AG20443 (cell line): ENCODE results near the gene RTN4RL2.
A peak's percentile ranks its signal among the peaks of the same experiment; 100 is the strongest.

ENCODE experiments used
- DNase-seq: peaks from one replicate; pipeline ENCODE4 v3.0.0; 2012; ENCODE audit warnings: low spot score, mixed read lengths

The RTN4RL2 gene

DNA sequence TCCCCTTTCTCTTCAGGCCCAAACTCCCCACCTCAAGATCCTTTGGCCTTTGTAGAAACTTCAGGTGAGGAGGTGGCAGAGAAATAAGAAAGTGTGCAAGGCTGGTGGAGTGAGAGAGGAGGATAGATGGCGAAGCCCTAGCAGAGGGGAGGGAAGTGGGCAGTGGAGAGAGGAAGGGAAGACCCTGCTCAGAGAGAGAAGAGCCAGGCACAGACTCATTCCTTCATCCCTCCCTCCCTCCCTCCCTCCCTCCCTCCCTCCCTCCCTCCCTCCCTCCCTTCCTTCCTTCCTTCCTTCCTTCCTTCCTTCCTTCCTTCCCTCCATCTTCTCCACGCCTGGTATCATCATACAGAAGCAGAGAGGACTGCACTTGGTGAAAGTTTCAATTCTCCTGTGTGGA, 21.0 kb downstream of the RTN4RL2 start:
- no peak for DNase-seq

- DNase-seq = no peak
Measured at GRCh38 chr11:57481915-57482781, 21.8 kb downstream of the RTN4RL2 start.

DNA sequence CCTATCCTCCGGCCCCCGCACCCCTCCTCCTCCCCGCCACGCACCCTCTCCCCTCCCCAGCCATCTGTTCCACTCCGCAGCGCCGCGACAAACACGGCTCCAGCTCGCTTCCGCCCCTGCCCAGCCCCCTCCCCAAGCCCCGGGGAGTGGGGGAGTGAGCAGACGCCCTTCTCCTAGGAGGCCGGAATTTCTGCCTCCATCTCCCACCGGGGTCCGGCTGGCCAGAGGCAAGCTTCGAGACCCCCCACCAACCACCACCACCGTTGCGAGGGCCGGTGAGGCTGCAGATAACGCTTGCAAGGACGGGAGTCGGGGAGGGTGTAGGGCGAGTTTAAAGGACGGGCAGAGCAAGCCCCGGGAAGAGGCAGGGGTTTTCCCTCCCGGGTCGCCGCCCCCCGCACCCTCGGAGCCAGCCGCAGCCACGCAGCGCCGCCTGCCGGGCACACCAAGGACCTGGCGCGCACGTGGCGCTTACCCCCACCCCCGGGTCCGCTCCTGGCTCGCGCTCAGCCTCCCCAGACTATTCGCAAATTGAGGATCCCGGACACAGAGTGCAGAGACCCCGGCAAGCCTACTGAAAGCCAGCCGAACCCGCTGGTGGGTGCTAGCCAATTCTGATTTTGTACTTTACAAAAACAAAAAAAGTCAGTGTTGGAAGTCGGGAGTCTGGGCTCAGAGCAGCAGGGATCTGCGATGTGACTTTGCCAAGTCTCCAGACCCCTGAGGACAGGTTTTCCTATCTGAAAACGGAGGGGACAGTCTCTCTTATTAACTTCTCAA, 22.6 kb downstream of the RTN4RL2 start:
- peak; percentile 85 for DNase-seq

GRCh38 chr11:57483562-57483918, 23.2 kb downstream of the RTN4RL2 start:
- no peak for DNase-seq

DNA sequence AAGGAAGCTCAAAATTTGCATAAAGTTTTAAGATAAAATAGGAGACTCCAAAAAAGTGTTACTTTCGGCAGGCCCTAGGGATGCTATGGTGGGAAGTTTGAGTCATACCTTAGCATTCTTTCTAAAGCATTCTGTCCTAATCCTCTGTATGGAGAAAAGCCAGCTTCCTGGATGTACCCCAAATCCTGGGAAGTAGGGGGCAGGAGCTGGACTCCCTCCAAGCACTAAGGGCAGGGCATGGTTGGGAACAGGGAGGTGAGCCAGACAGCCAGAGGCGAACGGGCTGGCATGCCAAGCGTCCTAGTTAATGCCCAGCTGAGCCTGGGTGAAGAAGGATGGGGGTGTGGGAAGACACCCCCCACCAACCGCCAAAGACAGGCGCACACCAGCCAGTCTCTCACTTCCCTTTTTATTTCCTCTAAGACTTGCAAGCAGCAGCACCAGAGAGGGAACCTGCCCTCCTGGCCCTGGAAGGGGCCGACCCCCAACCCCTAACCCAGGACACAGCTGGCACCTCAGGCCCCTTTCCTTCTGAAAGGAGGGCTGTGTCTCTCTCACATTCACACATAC, 23.9 kb downstream of the RTN4RL2 start:
- DNase-seq = no peak

GRCh38 chr11:57485217-57485990, 25.1 kb downstream of the RTN4RL2 start:
- DNase-seq = no peak

DNA sequence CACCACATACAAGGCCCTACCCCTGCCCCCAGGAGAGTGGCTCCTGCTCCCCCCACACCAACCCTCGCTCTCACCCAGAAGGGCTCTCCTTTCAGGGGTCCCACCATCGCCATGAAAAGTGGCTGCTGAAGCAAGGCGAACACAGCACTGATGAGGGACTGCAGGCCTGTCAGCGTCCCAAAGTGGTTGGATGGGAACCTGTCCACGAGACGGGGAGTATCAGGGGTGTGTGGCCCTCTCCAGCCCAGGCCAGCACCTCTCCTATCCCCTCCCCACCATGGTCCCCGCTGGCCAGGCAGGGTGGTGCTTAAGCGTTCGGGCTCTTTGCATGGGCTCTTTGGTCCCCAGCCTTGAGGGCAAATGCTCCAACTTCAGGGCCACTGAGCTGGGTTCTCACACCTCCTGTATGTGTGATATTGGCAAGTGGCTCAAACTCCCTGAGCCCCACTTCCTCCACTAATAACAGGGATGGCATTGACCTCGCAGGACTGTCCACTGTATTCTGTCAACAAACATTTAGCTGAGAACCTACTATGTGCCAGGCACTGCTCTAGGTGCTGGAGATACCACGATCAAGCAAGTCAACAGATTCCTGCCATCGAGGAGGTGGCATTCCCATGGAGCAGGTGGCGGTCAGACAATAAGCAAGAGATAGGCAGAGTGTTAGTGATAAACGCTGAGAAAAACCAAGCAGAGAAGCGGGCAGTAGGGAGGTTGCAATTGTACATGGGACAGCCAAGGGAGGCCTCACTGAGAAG, 26.9 kb downstream of the RTN4RL2 start:
- no peak for DNase-seq

DNA sequence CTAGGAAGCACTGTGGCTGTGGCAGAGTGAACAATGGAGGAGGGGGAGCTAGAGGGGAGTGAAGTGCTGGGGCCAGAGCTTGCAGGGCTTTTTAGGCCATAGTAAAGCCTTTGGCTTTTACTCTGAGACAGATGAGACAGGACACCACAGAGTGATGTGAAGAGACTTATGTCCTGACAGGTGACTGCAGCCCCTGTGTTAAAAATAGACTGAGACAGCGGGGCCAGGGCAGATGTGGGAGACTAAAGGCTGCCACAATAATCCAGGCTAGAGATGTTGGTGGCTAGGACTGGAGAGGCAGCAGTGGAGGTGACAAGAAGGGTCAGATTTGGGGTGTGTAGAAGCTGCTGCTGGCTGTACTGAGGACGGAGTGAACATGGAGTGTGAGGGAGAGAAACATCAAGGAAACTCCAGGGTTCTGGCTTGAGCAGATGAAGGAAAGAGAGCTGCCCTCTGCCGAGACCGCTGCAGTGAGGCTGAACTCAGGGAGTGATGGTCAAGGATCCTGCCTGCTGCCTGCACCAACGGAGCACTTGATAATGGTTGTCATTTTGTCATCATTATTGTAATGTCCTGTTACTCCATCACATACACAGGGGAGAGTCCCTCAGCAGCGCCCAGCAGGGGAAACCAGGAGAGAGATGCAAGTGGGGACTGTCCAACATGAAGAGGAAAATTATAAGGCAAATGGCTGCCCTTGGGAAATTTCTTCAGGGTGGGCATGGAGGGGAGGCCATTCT, 27.8 kb downstream of the RTN4RL2 start:
- no peak for DNase-seq

DNA sequence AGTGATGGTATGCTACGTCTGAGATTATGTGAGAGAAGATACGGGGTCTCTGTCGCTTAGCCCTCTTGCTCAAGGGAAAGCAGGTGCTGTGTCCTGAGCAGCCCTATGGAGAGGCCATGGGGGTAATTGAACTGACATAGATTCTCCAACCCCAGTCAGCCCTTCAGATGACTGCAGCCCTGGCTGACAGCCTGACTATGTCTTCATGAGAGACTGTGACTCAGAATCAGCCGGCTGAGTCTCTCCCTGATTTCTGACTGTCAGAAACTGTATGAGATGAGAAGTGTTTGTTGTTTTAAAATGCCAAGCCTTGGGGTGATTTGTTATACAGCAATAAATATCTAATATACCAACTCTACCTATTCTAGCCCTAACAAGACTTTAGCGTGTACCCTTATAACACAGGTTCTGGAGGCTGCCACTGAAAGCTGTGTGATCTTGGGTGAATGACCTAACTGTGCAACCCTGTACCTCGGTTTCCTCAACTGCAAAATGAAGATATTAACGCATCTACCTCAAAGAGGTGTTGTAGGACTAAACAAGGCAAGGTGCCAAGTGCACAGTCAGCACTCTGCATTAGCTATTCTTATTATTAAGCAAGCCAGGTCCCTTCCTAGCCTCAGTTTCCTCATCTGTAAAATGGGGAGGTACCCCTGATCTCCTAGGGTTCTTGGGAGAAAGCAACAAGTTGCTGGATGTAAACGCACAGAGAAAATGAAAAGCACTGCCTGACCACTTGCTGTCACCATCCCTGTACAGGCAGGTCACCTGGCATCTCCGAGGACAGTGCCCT, 30.3 kb downstream of the RTN4RL2 start:
- no peak for DNase-seq

- peak; percentile 53 for DNase-seq
Measured at GRCh38 chr11:57491371-57492061, 31.2 kb downstream of the RTN4RL2 start.

- DNase-seq = no peak
Measured at GRCh38 chr11:57493507-57494503, 33.5 kb downstream of the RTN4RL2 start.

- no peak for DNase-seq
Measured at GRCh38 chr11:57496109-57496820, 35.9 kb downstream of the RTN4RL2 start.

DNA sequence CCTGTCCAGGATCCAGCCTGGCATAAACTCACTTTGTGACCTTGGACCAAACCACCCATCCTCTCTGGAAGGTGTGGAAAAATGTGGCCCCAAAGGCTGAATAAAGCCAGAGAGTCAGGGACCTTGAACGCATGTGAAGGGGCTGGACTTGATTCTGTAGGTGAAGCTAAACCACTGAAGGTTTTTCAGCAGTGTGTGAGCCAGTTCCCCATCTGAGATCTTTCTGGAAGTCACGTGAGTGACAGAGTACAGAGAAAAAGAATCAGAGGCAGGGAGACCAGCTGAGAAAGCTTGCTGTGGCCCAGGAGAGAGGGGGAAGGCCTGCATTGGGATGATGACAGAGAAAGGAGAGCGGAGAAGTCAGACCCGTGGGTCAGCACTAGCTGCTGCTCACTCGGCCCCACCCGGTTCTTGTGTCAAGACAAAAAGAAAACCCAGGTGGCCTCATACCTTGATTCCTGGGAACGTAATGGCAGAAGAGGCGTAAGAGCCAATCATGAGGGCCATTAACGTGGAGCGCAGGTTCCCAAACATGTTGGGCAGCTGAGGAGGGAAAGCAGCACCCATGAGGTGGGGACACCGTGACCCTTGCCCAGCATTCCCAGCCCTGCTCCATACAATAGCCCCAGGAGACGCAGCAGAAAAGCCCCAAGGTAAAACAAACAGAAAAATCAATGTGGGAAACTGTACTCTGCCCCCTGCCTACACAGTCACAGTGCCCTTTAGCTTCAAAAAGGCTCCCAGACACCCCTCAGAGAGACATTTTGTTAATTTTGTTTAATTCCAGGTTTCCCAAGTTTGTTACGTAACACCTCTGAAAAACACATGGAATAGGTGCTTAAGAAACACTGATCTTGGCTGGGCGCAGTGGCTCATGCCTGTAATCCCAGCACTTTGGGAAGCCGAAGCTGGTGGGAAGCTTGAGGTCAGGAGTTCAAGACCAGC, 37.2 kb downstream of the RTN4RL2 start:
- DNase-seq = no peak

DNA sequence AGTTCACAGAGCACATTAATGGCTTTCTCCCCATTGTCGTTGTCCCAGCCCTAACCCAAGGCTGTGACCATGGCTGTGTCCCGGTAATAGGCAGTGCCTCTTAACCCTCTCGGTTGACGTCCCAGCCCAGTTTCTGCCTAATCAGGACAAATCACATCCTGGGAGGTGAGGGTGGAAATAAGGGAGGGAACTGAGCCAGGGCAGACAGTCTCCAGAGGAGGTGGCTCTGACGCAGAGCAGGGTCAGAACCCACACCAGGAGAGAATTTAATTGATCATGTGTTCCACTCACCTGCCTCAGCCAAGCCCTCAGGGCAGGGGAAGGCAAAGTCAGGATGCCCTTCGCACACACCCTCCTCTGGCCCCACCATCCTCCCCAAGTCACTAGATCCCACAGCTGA, 38.2 kb downstream of the RTN4RL2 start:
- no peak for DNase-seq

DNA sequence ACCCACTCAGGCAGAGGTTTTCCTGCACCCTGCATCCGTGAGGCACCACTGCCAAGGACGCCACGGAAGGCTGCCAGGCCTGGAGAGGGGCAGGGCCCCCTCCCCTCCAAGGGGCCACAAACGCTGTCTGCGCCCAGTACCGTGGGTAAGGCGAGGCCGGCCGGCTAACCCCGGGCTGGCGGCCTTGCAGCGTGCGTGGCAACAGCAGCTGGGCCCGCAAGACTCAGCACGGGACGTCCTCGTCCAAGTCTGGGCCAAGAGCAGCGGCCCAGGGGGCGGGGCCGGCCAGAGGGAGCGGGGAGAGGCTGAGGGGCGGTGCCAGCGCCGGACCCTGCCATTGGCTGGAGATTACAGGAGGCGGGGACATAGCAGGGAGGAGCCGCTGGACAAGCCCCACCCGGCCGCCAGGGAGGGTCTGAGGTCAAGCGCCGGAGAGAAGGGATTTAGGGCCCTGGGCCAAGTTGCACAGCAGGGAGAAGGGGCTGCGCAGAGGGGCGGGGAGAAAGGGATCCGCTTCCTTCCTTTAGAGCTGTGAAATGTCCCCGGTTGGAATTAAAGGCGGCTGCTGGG, 39.2 kb downstream of the RTN4RL2 start:
- DNase-seq = peak; percentile 100

GRCh38 chr11:57499983-57500461, 39.7 kb downstream of the RTN4RL2 start:
- peak; percentile 36 for DNase-seq
